Measurements from ENCODE around the gene NKX2-3.

NKX2-3 gene

GRCh38 chr10:99513061-99513460 lies 19.7 kb upstream of the NKX2-3 start:
- TF ChIP-seq CTCF (IDR thresholded peaks at IDR 0.05) = no peak

- no peak for TF ChIP-seq CTCF (IDR thresholded peaks at IDR 0.05)
Observed at GRCh38 chr10:99519690-99520039, 13.1 kb upstream of the NKX2-3 start.

- TF ChIP-seq CTCF (IDR thresholded peaks at IDR 0.05) = no peak
Observed at GRCh38 chr10:99520040-99520846, 12.5 kb upstream of the NKX2-3 start.

- TF ChIP-seq CTCF (IDR thresholded peaks at IDR 0.05) = no peak
Observed at GRCh38 chr10:99520847-99521764, 11.6 kb upstream of the NKX2-3 start.

GRCh38 chr10:99521765-99522469 lies 10.8 kb upstream of the NKX2-3 start:
- no peak for TF ChIP-seq CTCF (IDR thresholded peaks at IDR 0.05)

- TF ChIP-seq CTCF (IDR thresholded peaks at IDR 0.05) = no peak
Observed at GRCh38 chr10:99522470-99523250, 10.1 kb upstream of the NKX2-3 start.
